H9 (cell line): ENCODE results near the gene HS3ST6. TPM values are rescaled to one million over a fixed set of nuclear protein-coding genes. Genes with fewer than 3 reads are reported as not detected.

Experiments
- DNase-seq: peaks from one replicate; pipeline ENCODE4 v3.0.0-alpha.2; 2017
- H2AFZ ChIP-seq: one replicate; pipeline ENCODE4 v1.6.1; 2013; ENCODE audit warnings: mild to moderate bottlenecking, low read length, control low read depth, moderate library complexity
- H2AK5ac ChIP-seq: 2 replicates; pipeline ENCODE4 v1.6.1; 2013; ENCODE audit warnings: low read length, control low read depth, mixed read lengths; ENCODE audit not compliant: insufficient read length
- H2BK120ac ChIP-seq: one replicate; pipeline ENCODE4 v1.6.1; 2013; ENCODE audit warnings: low read depth, mild to moderate bottlenecking, low read length, control low read depth, inconsistent platforms; ENCODE audit not compliant: poor library complexity, severe bottlenecking
- H2BK12ac ChIP-seq: 2 replicates; pipeline ENCODE4 v1.6.1; 2013; ENCODE audit warnings: low read length, control low read depth, mixed read lengths, low read depth; ENCODE audit not compliant: insufficient read length
- H2BK15ac ChIP-seq: 2 replicates; pipeline ENCODE4 v1.6.1; 2013; ENCODE audit warnings: low read depth, low read length, control low read depth
- H2BK20ac ChIP-seq: one replicate; pipeline ENCODE4 v1.6.1; 2013; ENCODE audit warnings: low read depth, mild to moderate bottlenecking, low read length, control low read depth, inconsistent platforms; ENCODE audit not compliant: poor library complexity, severe bottlenecking
- H2BK5ac ChIP-seq: 2 replicates; pipeline ENCODE4 v1.6.1; 2013; ENCODE audit warnings: low read length, control low read depth, mixed read lengths; ENCODE audit not compliant: insufficient read length
- H3K14ac ChIP-seq: 2 replicates; pipeline ENCODE4 v1.6.1; 2013; ENCODE audit warnings: low read length, control low read depth; ENCODE audit not compliant: insufficient read depth
- H3K18ac ChIP-seq: 2 replicates; pipeline ENCODE4 v1.6.1; 2013; ENCODE audit warnings: low read depth, mild to moderate bottlenecking, mixed read lengths, low read length, control low read depth; ENCODE audit not compliant: insufficient read length
- H3K23ac ChIP-seq: 2 replicates; pipeline ENCODE4 v1.6.1; 2013; ENCODE audit warnings: low read length, control low read depth, mixed read lengths, low read depth; ENCODE audit not compliant: insufficient read length
- H3K23me2 ChIP-seq: 2 replicates; pipeline ENCODE4 v1.6.1; 2013; ENCODE audit warnings: low read depth, mild to moderate bottlenecking, mixed read lengths, low read length, control low read depth; ENCODE audit not compliant: insufficient read length, poor library complexity, severe bottlenecking
- H3K27ac ChIP-seq: 2 replicates; pipeline ENCODE4 v1.5.1; 2013; ENCODE audit warnings: low read length, control low read depth, mixed read lengths, low read depth; ENCODE audit not compliant: insufficient read length
- H3K27me3 ChIP-seq: 2 replicates; pipeline ENCODE4 v1.6.1; 2013; ENCODE audit warnings: low read length, control low read depth, inconsistent platforms; ENCODE audit not compliant: insufficient read depth
- H3K4ac ChIP-seq: 2 replicates; pipeline ENCODE4 v1.6.1; 2013; ENCODE audit warnings: low read depth, mild to moderate bottlenecking, control low read depth, inconsistent platforms, low read length, moderate library complexity
- H3K4me1 ChIP-seq: 2 replicates; pipeline ENCODE4 v1.6.1; 2013; ENCODE audit warnings: low read length, control low read depth, inconsistent platforms; ENCODE audit not compliant: insufficient read depth
- H3K4me2 ChIP-seq: 2 replicates; pipeline ENCODE4 v1.6.1; 2013; ENCODE audit warnings: low read length, control low read depth, mixed read lengths; ENCODE audit not compliant: insufficient read length, insufficient read depth
- H3K56ac ChIP-seq: 2 replicates; pipeline ENCODE4 v1.6.1; 2013; ENCODE audit warnings: low read depth, mild to moderate bottlenecking, mixed read lengths, low read length, control low read depth; ENCODE audit not compliant: insufficient read length
- H3K79me1 ChIP-seq: 2 replicates; pipeline ENCODE4 v1.6.1; 2013; ENCODE audit warnings: low read depth, mild to moderate bottlenecking, moderate library complexity, low read length, control low read depth, inconsistent platforms; ENCODE audit not compliant: insufficient read depth, poor library complexity, severe bottlenecking
- H3K79me2 ChIP-seq: 2 replicates; pipeline ENCODE4 v1.6.1; 2013; ENCODE audit warnings: low read length, control low read depth, inconsistent platforms; ENCODE audit not compliant: insufficient read depth
- H3K9ac ChIP-seq: 2 replicates; pipeline ENCODE4 v1.6.1; 2013; ENCODE audit warnings: low read length, control low read depth, mixed read lengths; ENCODE audit not compliant: insufficient read length; ENCODE audit errors: extremely low read depth
- H3K9me3 ChIP-seq: one replicate; pipeline ENCODE4 v1.6.1; 2013; ENCODE audit warnings: low read depth, low read length, inconsistent platforms; ENCODE audit not compliant: control insufficient read depth
- H3T11ph ChIP-seq: one replicate; pipeline ENCODE4 v1.6.1; 2013; ENCODE audit warnings: mild to moderate bottlenecking, low read length, control low read depth, inconsistent platforms
- H4K20me1 ChIP-seq: one replicate; pipeline ENCODE4 v1.6.1; 2013; ENCODE audit not compliant: control insufficient read depth, insufficient read length, insufficient read depth
- H4K5ac ChIP-seq: 2 replicates; pipeline ENCODE4 v1.6.1; 2013; ENCODE audit warnings: low read depth, mild to moderate bottlenecking, mixed read lengths, low read length, control low read depth; ENCODE audit not compliant: insufficient read length
- H4K8ac ChIP-seq: replicated peaks from 2 replicates; pipeline ENCODE4 v1.6.1; 2013; ENCODE audit warnings: low read length, control low read depth, mixed read lengths, low read depth; ENCODE audit not compliant: insufficient read length
- H4K91ac ChIP-seq: 2 replicates; pipeline ENCODE4 v1.6.1; 2013; ENCODE audit warnings: low read depth, mild to moderate bottlenecking, moderate library complexity, mixed read lengths, low read length, control low read depth; ENCODE audit not compliant: insufficient read length
- H3K27ac Mint-ChIP-seq, 3 experiments: 2 replicates in 2 of 3; 3 replicates in 1 of 3; pipeline ENCODE4 v1.8.0; 2020 to 2021; ENCODE audit warnings: mixed read lengths in 3 of 3, mild to moderate bottlenecking in 1 of 3, moderate library complexity in 1 of 3
- H3K27me3 Mint-ChIP-seq: 2 replicates; pipeline ENCODE4 v1.8.0; 2021; ENCODE audit warnings: low read depth, mild to moderate bottlenecking, moderate library complexity, mixed read lengths
- H3K36me3 Mint-ChIP-seq, 3 experiments: 2 replicates in 2 of 3; 3 replicates in 1 of 3; pipeline ENCODE4 v1.8.0; 2020 to 2021; ENCODE audit warnings: low read depth in 3 of 3, mixed read lengths in 3 of 3; ENCODE audit not compliant: insufficient read depth in 1 of 3
- H3K4me1 Mint-ChIP-seq, 2 experiments: 2 replicates each; pipeline ENCODE4 v1.8.0; 2020; ENCODE audit warnings: mixed read lengths in 2 of 2
- H3K4me3 Mint-ChIP-seq, 2 experiments: 2 replicates in 1 of 2; 3 replicates in 1 of 2; pipeline ENCODE4 v1.8.0; 2020 to 2021; ENCODE audit warnings: mild to moderate bottlenecking in 2 of 2, mixed read lengths in 2 of 2, moderate library complexity in 1 of 2
- H3K9me3 Mint-ChIP-seq, 2 experiments: 2 replicates in 1 of 2; 3 replicates in 1 of 2; pipeline ENCODE4 v1.8.0; 2020; ENCODE audit warnings: mild to moderate bottlenecking in 2 of 2, mixed read lengths in 2 of 2, moderate library complexity in 1 of 2
- CTCF ChIP-seq: fragments of 200-600 bp; sonication (generic); conservative IDR thresholded peaks from 3 replicates; pipeline ENCODE4 v1.8.0; 2021; ENCODE audit warnings: antibody characterized with exemption, mild to moderate bottlenecking
- WGBS: extraction: QIAGEN DNeasy Blood & Tissue Kit; methylation state at CpG from one replicate; pipeline ENCODE4 v1.1.7; 2013; ENCODE audit warnings: missing lambda C conversion rate, low lambda C conversion rate, mixed read lengths; ENCODE audit not compliant: insufficient read length; ENCODE audit errors: extremely low coverage; 5-methylcytosine and 5-hydroxymethylcytosine counted together
- total RNA-seq: library from RNA; stranded (reverse); gene quantifications from 2 replicates; pipeline ENCODE4 v1.2.1, GENCODE V29; 2021

HS3ST6 gene
- total RNA-seq, 1 experiment from 2014 or later: not detected

GRCh38 chr16:1908983-1909382 lies 9.2 kb downstream of the HS3ST6 start:
- H3K4me2 ChIP-seq: no peak overlapping the region
- H3T11ph ChIP-seq: no peak overlapping the region
- Mint-ChIP-seq H3K4me1 (peaks cover 0 to 22% of the 10 kb centered on the region in 2 experiments; a peak in 2 of 4 replicates), H3K36me3 (no peaks in the 10 kb centered on the region; a peak in 1 of 7 replicates), H3K27me3 (peaks cover 25% of the 10 kb centered on the region), H3K27ac (no peak overlapping the region), H3K9me3 (no peaks in the 10 kb centered on the region), H3K4me3 (no peak overlapping the region)
- H3K23me2 ChIP-seq: no peaks in the 10 kb centered on the region
- H2BK15ac ChIP-seq: no peak overlapping the region; the same call in 1 of the 2 replicates
- no peak overlapping the region for H2AFZ ChIP-seq
- no peak overlapping the region for H3K4ac ChIP-seq
- no peak overlapping the region for H2BK20ac ChIP-seq
- no peak overlapping the region for H3K23ac ChIP-seq
- no peak overlapping the region for H4K5ac ChIP-seq
- no peak overlapping the region for H3K9ac ChIP-seq
- H3K18ac ChIP-seq: no peak overlapping the region
- H3K4me1 ChIP-seq: no peaks in the 10 kb centered on the region; the same call in 1 of the 2 replicates
- H3K79me1 ChIP-seq: no peaks in the 10 kb centered on the region
- H2AK5ac ChIP-seq: no peak overlapping the region
- no CpG with 5 or more reads among the region's 9 CpGs for WGBS
- no peaks in the 10 kb centered on the region for H3K27me3 ChIP-seq
- H3K56ac ChIP-seq: no peak overlapping the region
- no peak overlapping the region for H2BK5ac ChIP-seq
- no peaks in the 10 kb centered on the region for H3K79me2 ChIP-seq
- no peaks in the 10 kb centered on the region for H4K20me1 ChIP-seq
- no peak overlapping the region for H4K8ac ChIP-seq
- no peak overlapping the region for H3K27ac ChIP-seq
- H4K91ac ChIP-seq: no peak overlapping the region
- H2BK12ac ChIP-seq: no peak overlapping the region
- no peaks in the 10 kb centered on the region for H3K9me3 ChIP-seq
- no peak overlapping the region for H2BK120ac ChIP-seq
- no peak overlapping the region for H3K14ac ChIP-seq
- TF ChIP-seq CTCF: no peak
- DNase-seq: no peak
